ENCODE results near the gene BCL6B. TPM values are rescaled to one million over a fixed set of nuclear protein-coding genes. Genes with fewer than 3 reads are reported as not detected.

The BCL6B gene
- total and polyA plus RNA-seq, 11 donors: 5.9 to 32.8 (median 10.6) TPM

DNA sequence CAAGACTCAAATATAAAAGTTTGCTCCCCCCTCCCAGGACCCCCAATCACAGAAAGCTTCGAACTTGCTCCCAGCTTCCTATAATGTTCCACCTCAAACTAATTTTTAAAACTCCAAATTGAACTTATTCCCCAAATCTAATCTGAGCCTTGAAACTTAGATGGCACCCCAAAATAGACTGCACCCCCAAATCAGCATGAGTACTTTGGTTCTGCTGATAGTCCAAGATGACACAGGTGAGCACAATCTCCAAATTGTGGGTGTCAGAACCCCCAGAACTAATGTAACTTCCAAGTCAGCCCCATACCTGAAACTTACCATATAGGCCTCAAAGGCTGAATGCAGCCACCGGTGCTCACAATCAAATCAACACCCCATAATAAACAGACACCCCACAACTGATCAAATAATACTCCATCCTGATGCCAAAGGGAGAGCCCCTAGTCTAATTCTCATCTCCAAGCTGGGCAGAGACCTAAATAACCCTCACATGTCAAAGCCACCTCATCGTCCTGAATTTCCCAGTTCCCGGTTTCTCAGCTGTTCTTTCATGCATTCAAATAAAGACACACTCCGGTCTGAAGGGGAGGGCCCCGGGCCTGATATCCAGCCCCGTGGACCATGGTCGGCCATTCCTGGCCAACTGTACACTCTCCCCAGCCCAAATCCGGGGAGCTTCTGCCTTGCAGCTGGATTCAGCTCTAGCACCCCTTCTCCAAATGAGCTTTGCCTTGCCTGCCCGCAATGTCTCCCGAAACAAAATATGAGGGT, 1.8 kb upstream of the BCL6B start:
- peaks cover 0 to 24% (median 0%) of the 10 kb centered on the region in 9 donors for H3K27me3 ChIP-seq
- ATAC-seq: no peak
- peak overlapping the region in 11 of 12 donors; percentile 6 to 79 (median 63) for H3K4me3 ChIP-seq
- DNase-seq: no peak
- H3K36me3 ChIP-seq: peaks cover 0 to 20% (median 14%) of the 10 kb centered on the region in 9 donors
- peaks cover 10 to 82% (median 47%) of the 10 kb centered on the region in 12 donors for H3K4me1 ChIP-seq
- H3K9me3 ChIP-seq: no peaks in the 10 kb centered on the region
- H3K27ac ChIP-seq: peak overlapping the region; percentile 90 to 99 (median 97)
- WGBS, 4 donors: 43 to 55% (median 47%) methylated on average over 11 of the region's 11 CpGs
- intact Hi-C loops (cut with DNase I): loop anchor here in 2 of 10 donors (5.0 to 10.0 kb wide), 2 partner anchors 109 to 266 kb away; partner anchors contain the start of gene XAF1 (in 1 of the 2)
- no peak for TF ChIP-seq POLR2A (IDR thresholded peaks at IDR 0.05)
- TF ChIP-seq, protein P1, sequence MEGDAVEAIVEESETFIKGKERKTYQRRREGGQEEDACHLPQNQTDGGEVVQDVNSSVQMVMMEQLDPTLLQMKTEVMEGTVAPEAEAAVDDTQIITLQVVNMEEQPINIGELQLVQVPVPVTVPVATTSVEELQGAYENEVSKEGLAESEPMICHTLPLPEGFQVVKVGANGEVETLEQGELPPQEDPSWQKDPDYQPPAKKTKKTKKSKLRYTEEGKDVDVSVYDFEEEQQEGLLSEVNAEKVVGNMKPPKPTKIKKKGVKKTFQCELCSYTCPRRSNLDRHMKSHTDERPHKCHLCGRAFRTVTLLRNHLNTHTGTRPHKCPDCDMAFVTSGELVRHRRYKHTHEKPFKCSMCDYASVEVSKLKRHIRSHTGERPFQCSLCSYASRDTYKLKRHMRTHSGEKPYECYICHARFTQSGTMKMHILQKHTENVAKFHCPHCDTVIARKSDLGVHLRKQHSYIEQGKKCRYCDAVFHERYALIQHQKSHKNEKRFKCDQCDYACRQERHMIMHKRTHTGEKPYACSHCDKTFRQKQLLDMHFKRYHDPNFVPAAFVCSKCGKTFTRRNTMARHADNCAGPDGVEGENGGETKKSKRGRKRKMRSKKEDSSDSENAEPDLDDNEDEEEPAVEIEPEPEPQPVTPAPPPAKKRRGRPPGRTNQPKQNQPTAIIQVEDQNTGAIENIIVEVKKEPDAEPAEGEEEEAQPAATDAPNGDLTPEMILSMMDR (IDR thresholded peaks at IDR 0.05): no peak

DNA sequence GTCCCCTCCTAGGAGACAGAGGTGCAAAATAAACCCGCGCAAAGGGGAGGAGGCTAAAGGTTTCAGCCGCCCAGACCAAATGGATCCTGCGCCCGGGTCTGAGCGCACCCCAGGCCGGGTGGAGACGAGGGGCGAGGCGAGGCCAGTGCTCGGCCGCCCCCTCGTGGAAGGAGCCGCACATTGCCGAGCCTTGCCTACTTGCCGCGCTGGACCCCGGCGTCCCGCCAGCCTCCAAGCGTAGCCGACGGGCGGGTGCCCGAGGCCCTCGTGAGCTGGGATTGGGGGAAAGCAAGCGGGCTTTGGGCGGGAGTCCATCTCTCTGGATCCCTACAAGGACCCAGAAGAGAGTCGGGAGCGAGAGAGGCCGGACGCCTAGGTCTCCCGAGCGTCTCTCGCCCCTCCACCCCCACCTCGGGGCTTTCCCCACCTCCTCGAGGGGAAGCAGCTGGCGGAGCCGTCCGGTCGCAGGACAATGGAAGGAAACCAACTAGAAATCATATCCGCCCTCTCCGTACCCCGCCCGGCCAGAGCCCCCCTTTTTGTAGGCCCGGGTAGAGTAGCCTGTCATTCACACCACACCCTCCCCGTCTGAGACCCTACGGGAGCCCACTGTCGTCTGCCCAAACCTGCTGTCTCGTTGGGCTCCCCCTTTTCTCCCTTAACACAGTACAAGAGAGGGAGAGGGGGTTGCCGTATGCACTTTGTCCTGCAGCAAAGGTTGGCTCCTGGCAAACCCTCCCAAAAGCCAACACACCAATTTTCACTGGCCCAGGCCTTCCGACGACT, 664 bp upstream of the BCL6B start:
- H3K27me3 ChIP-seq: peaks cover 0 to 24% (median 0%) of the 10 kb centered on the region in 9 donors
- peak overlapping the region; percentile 80 to 99 (median 96) for H3K27ac ChIP-seq
- 3% methylated on average over 30 to 53 of the region's 53 CpGs for WGBS, 4 donors
- H3K4me3 ChIP-seq: peak overlapping the region; percentile 32 to 79 (median 62)
- DNase-seq (peak; percentile 83 to 92 (median 86)), ATAC-seq (peak; percentile 38 to 71 (median 60))
- H3K9me3 ChIP-seq: no peaks in the 10 kb centered on the region
- intact Hi-C loops (cut with DNase I): loop anchor here in 3 of 10 donors (1.0 to 10.0 kb wide), 3 partner anchors 108 to 267 kb away; partner anchors contain the start of gene XAF1 (in 1 of the 3)
- H3K36me3 ChIP-seq: peaks cover 0 to 25% (median 3%) of the 10 kb centered on the region in 9 donors
- peaks cover 8 to 82% (median 42%) of the 10 kb centered on the region in 12 donors for H3K4me1 ChIP-seq
- TF ChIP-seq, protein P1 (IDR thresholded peaks at IDR 0.05): peak; percentile 87 to 99 (median 98)
- peak in 1 of 2 donors; percentile 52 for TF ChIP-seq POLR2A (IDR thresholded peaks at IDR 0.05)

DNA sequence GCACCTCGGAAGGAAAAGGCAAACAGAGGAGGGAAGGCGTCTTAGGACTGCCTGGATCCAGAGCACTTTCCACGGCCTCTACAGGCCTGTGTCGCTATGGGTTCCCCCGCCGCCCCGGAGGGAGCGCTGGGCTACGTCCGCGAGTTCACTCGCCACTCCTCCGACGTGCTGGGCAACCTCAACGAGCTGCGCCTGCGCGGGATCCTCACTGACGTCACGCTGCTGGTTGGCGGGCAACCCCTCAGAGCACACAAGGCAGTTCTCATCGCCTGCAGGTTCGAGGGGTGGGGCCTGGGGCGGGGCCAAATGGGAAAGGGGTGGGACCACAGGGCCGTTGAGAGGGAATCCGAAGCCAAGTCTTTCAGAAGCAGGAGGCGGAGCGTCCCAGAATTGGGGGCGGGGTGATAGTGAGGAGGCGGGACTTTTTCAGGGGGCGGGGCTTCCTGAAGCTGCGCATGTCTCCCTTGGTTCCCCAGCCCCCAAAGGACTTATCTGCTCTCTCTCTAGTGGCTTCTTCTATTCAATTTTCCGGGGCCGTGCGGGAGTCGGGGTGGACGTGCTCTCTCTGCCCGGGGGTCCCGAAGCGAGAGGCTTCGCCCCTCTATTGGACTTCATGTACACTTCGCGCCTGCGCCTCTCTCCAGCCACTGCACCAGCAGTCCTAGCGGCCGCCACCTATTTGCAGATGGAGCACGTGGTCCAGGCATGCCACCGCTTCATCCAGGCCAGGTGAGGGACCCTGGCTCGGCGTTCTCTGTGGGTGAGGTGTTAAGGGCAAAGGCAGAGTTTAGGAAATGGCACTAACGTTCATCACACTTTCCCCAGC, 939 bp downstream of the BCL6B start:
- Histone ChIP-seq H3K36me3 (peaks cover 0 to 38% (median 6%) of the 10 kb centered on the region in 9 donors), H3K4me1 (peaks cover 5 to 82% (median 35%) of the 10 kb centered on the region in 12 donors), H3K27ac (peak overlapping the region; percentile 80 to 99 (median 96)), H3K9me3 (no peaks in the 10 kb centered on the region), H3K4me3 (peak overlapping the region; percentile 32 to 79 (median 62)), H3K27me3 (peaks cover 0 to 24% (median 0%) of the 10 kb centered on the region in 9 donors)
- intact Hi-C loops (cut with DNase I): loop anchor here in 2 of 10 donors (5.0 to 10.0 kb wide), 2 partner anchors 111 to 269 kb away; partner anchors contain the start of gene XAF1 (in 1 of the 2)
- ATAC-seq (peak; percentile 30 to 75 (median 64)), DNase-seq (peak; percentile 90 to 97 (median 92))
- 23 to 40% (median 26%) methylated on average over 33 to 51 of the region's 51 CpGs for WGBS, 4 donors
- peak in 1 of 2 donors; percentile 74 for TF ChIP-seq POLR2A (IDR thresholded peaks at IDR 0.05)
- TF ChIP-seq, protein P1 (IDR thresholded peaks at IDR 0.05): no peak

Measured in heart left ventricle (tissue), 16 donors.